PFSK-1 (cell line): ENCODE measurements around the gene UNC5C.

ENCODE experiments used
- REST ChIP-seq, 2 experiments: IDR thresholded peaks; 2 replicates each; pipeline versions ENCODE4 v1.6.1 to v1.8.0; 2011 to 2012; ENCODE audit warnings: low read depth in 2 of 2, low read length in 2 of 2, control low read depth in 1 of 2, inconsistent platforms in 1 of 2, mild to moderate bottlenecking in 1 of 2, moderate library complexity in 1 of 2; ENCODE audit not compliant: insufficient read depth in 1 of 2
- SIN3A ChIP-seq: IDR thresholded peaks from 2 replicates; pipeline ENCODE4 v1.6.1; 2012; ENCODE audit warnings: mild to moderate bottlenecking, low read length, moderate library complexity, borderline replicate concordance; ENCODE audit not compliant: insufficient read depth
- TAF1 ChIP-seq: IDR thresholded peaks from 2 replicates; pipeline ENCODE4 v1.6.1; 2012; ENCODE audit warnings: low read length, control low read depth, borderline replicate concordance; ENCODE audit not compliant: insufficient read depth

DNA sequence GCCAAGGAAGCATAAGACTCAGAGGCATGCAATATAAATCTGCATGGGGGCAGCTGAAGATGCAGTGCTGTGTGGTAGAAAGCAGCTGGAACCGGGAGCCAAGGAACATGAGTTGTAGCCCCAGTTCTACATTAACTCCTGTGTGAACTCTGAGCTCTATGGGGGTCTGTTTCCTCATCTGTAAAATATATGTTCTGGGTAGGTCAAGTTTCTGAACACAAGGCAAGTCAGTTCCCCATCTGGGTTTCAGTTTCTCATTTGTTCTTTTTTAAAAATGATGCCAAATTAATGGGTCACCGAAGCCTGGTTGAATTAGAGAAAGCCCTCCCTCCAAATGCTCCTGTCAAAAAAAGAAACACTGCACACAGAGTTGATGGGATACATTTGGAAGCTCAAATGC is 24.0 kb downstream of the UNC5C start:
- TF ChIP-seq REST (IDR thresholded peaks at IDR 0.05; ENCODE audit: insufficient read depth in 1 of 2, low read depth in 2 of 2, low read length in 2 of 2): no peak
- no peak for TF ChIP-seq SIN3A
- no peak for TF ChIP-seq TAF1
